Activated CD8-positive, alpha-beta T cell treated with anti-CD3 and anti-CD28 coated beads for 36 hours (primary cell): ENCODE data around the gene S1PR3. TPM values are rescaled to one million over a fixed set of nuclear protein-coding genes. Genes with fewer than 3 reads are reported as not detected.

Experiments
- ATAC-seq: fragments of 200-7000 bp; cut with Tn5 transposase; one replicate; pipeline ENCODE4 v1.10.0; 2021; ENCODE audit warnings: mild to moderate bottlenecking, moderate library complexity
- CTCF ChIA-PET: fragments of 350-600 bp; sonication (Branson Sonifier 250); formaldehyde crosslinking; loops from one replicate; lab custom pipeline; 2021; ENCODE audit warnings: antibody characterized with exemption; lab: Charles Lee
- POLR2A ChIA-PET: fragments of 350-600 bp; sonication (Branson Sonifier 250); formaldehyde crosslinking; loops from one replicate; lab custom pipeline; 2021; ENCODE audit warnings: antibody characterized with exemption; lab: Charles Lee
- DNase-seq: peaks from one replicate; pipeline ENCODE4 v3.0.0-alpha.2; 2020
- H3K27ac Mint-ChIP-seq: one replicate; pipeline ENCODE4 v1.8.0; 2021; ENCODE audit warnings: mild to moderate bottlenecking, mixed read lengths
- H3K27me3 Mint-ChIP-seq: one replicate; pipeline ENCODE4 v1.8.0; 2021; ENCODE audit warnings: mixed read lengths
- H3K36me3 Mint-ChIP-seq: one replicate; pipeline ENCODE4 v1.8.0; 2021; ENCODE audit warnings: low read depth, mixed read lengths
- H3K4me1 Mint-ChIP-seq: one replicate; pipeline ENCODE4 v1.8.0; 2021; ENCODE audit warnings: low read depth, mixed read lengths
- H3K4me3 Mint-ChIP-seq: one replicate; pipeline ENCODE4 v1.8.0; 2021; ENCODE audit warnings: mild to moderate bottlenecking, moderate library complexity, mixed read lengths
- H3K9me3 Mint-ChIP-seq: one replicate; pipeline ENCODE4 v1.8.0; 2021; ENCODE audit warnings: mixed read lengths
- intact Hi-C: fragments of 100-400 bp; cut with micrococcal nuclease; formaldehyde crosslinking; loops from one replicate; pipeline ENCODE4 v1.10.0; 2022
- total RNA-seq, 2 experiments: library from RNA; stranded (reverse); gene quantifications; one replicate each; pipeline ENCODE4 v1.2.3, GENCODE V29; 2021
- TF ChIP-seq, protein P1 (sequence below): fragments of 200-600 bp; IDR thresholded peaks from one replicate; pipeline ENCODE4 v1.8.0; 2022; ENCODE audit warnings: antibody characterized with exemption, mild to moderate bottlenecking

Gene S1PR3
- total RNA-seq, 2 experiments from 2014 or later: 0.36 to 0.58 TPM

GRCh38 chr9:88987661-88988060 lies 3.6 kb upstream of the S1PR3 start:
- POLR2A ChIA-PET: no interaction called here
- ATAC-seq: no peak
- Mint-ChIP-seq H3K4me1 (peaks cover 26% of the 10 kb centered on the region), H3K27ac (no peak overlapping the region), H3K36me3 (no peaks in the 10 kb centered on the region), H3K9me3 (no peaks in the 10 kb centered on the region), H3K27me3 (peaks cover 25% of the 10 kb centered on the region), H3K4me3 (no peak overlapping the region)
- CTCF ChIA-PET: no interaction called here
- TF ChIP-seq, protein P1, sequence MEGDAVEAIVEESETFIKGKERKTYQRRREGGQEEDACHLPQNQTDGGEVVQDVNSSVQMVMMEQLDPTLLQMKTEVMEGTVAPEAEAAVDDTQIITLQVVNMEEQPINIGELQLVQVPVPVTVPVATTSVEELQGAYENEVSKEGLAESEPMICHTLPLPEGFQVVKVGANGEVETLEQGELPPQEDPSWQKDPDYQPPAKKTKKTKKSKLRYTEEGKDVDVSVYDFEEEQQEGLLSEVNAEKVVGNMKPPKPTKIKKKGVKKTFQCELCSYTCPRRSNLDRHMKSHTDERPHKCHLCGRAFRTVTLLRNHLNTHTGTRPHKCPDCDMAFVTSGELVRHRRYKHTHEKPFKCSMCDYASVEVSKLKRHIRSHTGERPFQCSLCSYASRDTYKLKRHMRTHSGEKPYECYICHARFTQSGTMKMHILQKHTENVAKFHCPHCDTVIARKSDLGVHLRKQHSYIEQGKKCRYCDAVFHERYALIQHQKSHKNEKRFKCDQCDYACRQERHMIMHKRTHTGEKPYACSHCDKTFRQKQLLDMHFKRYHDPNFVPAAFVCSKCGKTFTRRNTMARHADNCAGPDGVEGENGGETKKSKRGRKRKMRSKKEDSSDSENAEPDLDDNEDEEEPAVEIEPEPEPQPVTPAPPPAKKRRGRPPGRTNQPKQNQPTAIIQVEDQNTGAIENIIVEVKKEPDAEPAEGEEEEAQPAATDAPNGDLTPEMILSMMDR: no peak
- DNase-seq: no peak
- intact Hi-C loops: no loop called here

DNA sequence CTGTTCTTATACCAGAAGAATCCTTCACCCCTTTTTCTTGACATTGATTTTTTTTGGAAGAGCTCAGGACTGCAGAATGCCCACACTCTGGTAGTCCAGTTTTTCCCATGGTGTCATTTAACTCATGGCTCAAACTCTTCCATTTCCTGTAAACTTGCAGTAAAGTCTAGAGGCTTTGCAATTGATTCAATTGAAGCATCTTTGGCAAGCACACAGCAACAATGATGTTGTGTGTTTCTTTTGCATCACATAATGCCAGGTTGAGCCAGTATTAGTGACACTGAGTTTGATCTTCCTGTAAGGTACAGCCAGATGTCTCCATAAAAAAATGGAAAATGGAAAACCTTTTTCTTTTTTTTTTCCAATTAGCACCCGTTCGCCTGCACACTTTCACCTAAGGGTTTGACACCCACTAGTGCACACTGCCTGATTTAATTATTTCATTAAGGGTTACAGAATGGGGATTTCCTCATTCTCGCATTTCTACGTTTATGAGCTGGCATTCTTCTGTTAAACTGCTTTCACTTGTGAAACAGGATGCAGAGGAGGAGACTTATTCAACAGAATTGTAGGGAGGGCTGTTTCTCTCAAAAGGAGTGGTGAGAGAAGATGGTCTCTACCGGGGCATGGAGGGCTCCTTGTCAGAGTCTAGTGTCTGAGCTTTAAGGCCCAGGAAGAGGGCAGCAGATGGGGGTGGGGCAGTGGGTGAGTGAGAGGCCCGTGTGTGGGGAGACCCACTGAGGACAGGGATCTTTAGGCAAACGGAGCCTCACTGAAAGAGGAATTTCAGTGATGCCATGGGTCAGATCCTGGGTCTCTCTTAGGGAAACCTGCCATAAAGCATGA lies 2.2 kb upstream of the S1PR3 start:
- intact Hi-C loops: no loop called here
- TF ChIP-seq, protein P1: no peak
- Mint-ChIP-seq H3K4me1 (peaks cover 26% of the 10 kb centered on the region), H3K27ac (peak overlapping the region; percentile 82), H3K4me3 (peak overlapping the region; percentile 39), H3K36me3 (no peaks in the 10 kb centered on the region), H3K27me3 (peaks cover 34% of the 10 kb centered on the region), H3K9me3 (no peaks in the 10 kb centered on the region)
- peak; percentile 91 for ATAC-seq
- DNase-seq: peak; percentile 42
- POLR2A ChIA-PET: interaction anchor here (0.8 kb wide), 1 partner anchor 142 kb away, joined by 5 read pairs; no protein-coding TSS in a partner anchor
- CTCF ChIA-PET: no interaction called here

DNA sequence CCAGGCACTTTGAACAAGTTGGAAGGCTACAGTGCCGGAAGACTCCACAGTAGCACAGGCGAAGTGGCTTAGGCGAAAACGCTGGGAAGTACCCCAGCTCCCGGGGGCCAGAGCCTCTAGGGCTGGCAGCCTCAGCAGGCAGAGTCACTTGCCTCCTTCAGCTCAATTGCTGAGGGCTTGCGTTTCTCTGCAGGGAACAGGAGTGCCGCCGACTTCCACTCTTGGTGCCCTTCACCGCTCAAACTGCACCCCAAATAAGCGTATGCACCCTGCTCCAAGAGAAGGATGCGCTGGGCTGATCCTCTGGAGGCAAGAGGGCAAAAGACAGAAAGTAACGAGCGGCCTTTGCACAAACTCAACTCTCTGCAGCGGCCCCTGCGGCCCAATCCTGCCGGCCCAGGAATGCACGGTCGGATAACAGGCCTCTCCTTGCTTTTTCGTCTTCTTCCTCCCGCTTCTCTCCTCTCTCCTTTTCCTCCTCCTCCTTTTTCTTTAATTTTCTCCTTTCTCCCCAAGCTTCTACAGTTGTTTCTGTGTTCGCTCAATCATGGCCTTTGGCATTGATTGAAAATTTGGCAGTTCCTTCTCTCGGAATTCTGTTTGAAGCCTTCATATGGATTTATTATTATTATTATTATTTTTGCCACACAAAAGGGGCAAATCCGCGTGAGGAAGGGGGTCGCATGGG lies 1.1 kb upstream of the S1PR3 start:
- intact Hi-C loops: loop anchor here (10.0 kb wide), 1 partner anchor 155 kb away; no protein-coding TSS in a partner anchor
- ChIA-PET CTCF (no interaction called here), POLR2A (no interaction called here)
- H3K4me1 Mint-ChIP-seq: peaks cover 26% of the 10 kb centered on the region
- no peaks in the 10 kb centered on the region for H3K9me3 Mint-ChIP-seq
- DNase-seq (no peak), ATAC-seq (no peak)
- H3K27ac Mint-ChIP-seq: no peak overlapping the region
- peaks cover 29% of the 10 kb centered on the region for H3K27me3 Mint-ChIP-seq
- no peaks in the 10 kb centered on the region for H3K36me3 Mint-ChIP-seq
- no peak overlapping the region for H3K4me3 Mint-ChIP-seq
- TF ChIP-seq, protein P1: no peak

DNA sequence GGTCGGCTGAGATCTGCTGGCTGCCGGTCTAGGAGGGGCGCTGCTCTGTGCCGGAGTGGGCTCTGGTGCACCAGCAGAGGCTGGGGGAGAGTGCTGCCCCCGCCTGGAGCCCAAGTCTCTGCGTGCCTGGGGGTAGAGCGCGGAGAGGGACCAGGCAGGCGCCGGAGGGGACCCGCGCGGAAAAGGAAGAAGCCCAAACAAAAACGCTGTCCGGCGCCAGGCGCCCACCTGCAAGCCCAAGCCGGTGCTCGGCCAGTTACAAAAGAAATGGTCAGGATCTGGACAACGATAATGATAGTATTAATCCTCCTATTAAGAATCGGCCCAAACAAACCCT lies 571 bp upstream of the S1PR3 start:
- Mint-ChIP-seq H3K4me1 (peaks cover 26% of the 10 kb centered on the region), H3K9me3 (no peaks in the 10 kb centered on the region), H3K27me3 (peaks cover 29% of the 10 kb centered on the region), H3K27ac (no peak overlapping the region), H3K4me3 (no peak overlapping the region), H3K36me3 (no peaks in the 10 kb centered on the region)
- ChIA-PET CTCF (no interaction called here), POLR2A (no interaction called here)
- DNase-seq (no peak), ATAC-seq (no peak)
- intact Hi-C loops: loop anchor here (10.0 kb wide), 1 partner anchor 156 kb away; no protein-coding TSS in a partner anchor
- TF ChIP-seq, protein P1: no peak

GRCh38 chr9:88992556-88992955 lies 1.3 kb downstream of the S1PR3 start:
- Mint-ChIP-seq H3K36me3 (no peaks in the 10 kb centered on the region), H3K27me3 (peaks cover 24% of the 10 kb centered on the region), H3K4me3 (no peak overlapping the region), H3K9me3 (no peaks in the 10 kb centered on the region), H3K4me1 (peaks cover 24% of the 10 kb centered on the region), H3K27ac (no peak overlapping the region)
- CTCF ChIA-PET: interaction anchor here (1.0 to 1.4 kb wide), 2 partner anchors 11 to 39 kb away, joined by 3 read pairs; no protein-coding TSS in a partner anchor
- POLR2A ChIA-PET: no interaction called here
- DNase-seq: no peak
- no peak for ATAC-seq
- intact Hi-C loops: loop anchor here (10.0 kb wide), 1 partner anchor 158 kb away; no protein-coding TSS in a partner anchor
- TF ChIP-seq, protein P1: no peak
